Ectodermal cell (in vitro differentiated cells): ENCODE results near the gene ABTB1.
"Not testable (repeated sequence)": the region's sequence is repeated elsewhere in the genome, so short reads cannot be mapped to it uniquely, and the experiment has no call there.

Experiments
- H3K27ac ChIP-seq: 2 replicates; pipeline ENCODE4 v1.7.0; 2013; ENCODE audit warnings: mild to moderate bottlenecking, low read depth, low read length; ENCODE audit not compliant: insufficient read depth, poor library complexity, severe bottlenecking
- H3K27me3 ChIP-seq: 2 replicates; pipeline ENCODE4 v1.7.0; 2013; ENCODE audit warnings: mild to moderate bottlenecking, low read length; ENCODE audit not compliant: insufficient read depth, control insufficient read depth, poor library complexity, severe bottlenecking
- H3K36me3 ChIP-seq: one replicate; pipeline ENCODE4 v1.7.0; 2013; ENCODE audit warnings: low read length; ENCODE audit not compliant: control insufficient read depth, insufficient read depth
- H3K4me1 ChIP-seq: one replicate; pipeline ENCODE4 v1.7.0; 2013; ENCODE audit warnings: low read length; ENCODE audit not compliant: control insufficient read depth, insufficient read depth
- H3K4me3 ChIP-seq: 2 replicates; pipeline ENCODE4 v1.7.0; 2013; ENCODE audit warnings: low read depth, low read length, control low read depth; ENCODE audit not compliant: insufficient read depth
- H3K9me3 ChIP-seq: 2 replicates; pipeline ENCODE4 v1.7.0; 2013; ENCODE audit warnings: mild to moderate bottlenecking, low read length, moderate library complexity; ENCODE audit not compliant: control insufficient read depth
- WGBS, 2 experiments: methylation state at CpG; one replicate each; pipeline ENCODE4 v1.1.7; 2013; ENCODE audit warnings: missing lambda C conversion rate in 2 of 2; 5-methylcytosine and 5-hydroxymethylcytosine counted together

ABTB1 gene

DNA sequence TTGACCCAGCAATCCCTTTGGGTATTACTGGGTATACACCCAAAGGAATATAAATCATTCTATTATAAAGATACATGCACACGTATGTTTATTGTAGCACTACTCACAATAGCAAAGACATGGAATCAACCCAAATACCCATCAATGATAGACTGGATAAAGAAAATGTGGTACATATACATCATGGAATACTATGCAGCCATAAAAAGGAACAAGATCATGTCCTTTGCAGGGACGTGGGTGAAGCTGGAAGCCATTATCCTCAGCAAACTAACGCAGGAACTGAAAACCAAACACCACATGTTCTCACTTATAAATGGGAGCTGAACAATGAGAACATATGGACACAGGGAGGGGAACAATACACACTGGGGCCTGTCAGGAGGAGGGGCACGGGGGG is 32.1 kb downstream of the ABTB1 start:
- 85 to 92% methylated on average over 2 to 3 of the region's 4 CpGs for WGBS, 2 experiments
- not testable (repeated sequence) for H3K4me3 ChIP-seq, H3K4me1 ChIP-seq

DNA sequence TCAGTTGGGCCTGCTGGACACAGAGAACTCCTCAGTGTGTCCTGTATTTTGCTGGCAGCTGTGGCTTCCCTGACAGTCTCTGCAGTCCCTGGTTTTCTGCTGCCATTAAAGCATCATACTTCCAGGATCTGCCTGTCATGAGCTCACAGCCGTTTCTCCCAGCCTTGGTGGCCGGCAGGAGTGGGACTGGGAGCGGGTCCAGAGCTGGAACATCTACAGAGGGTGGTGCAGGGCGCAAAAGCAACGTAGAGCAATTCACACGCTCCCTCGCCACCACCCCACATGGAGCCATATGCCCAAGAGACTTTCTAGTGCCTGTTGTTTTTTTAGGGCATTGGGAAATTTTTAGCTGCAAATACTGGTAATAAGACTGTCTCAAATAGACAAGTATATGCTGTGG is 33.6 kb downstream of the ABTB1 start:
- no peak overlapping the region for H3K27ac ChIP-seq
- no peaks in the 10 kb centered on the region for H3K9me3 ChIP-seq
- H3K4me1 ChIP-seq: peaks cover 8% of the 10 kb centered on the region
- WGBS, 2 experiments: 90 to 94% methylated on average over 7 of the region's 7 CpGs
- no peaks in the 10 kb centered on the region for H3K27me3 ChIP-seq
- H3K36me3 ChIP-seq: no peaks in the 10 kb centered on the region
- no peak overlapping the region for H3K4me3 ChIP-seq

More for the DNA sequence above, 32.1 kb downstream of the ABTB1 start:
- not testable (repeated sequence) for H3K27me3 ChIP-seq, H3K27ac ChIP-seq, H3K36me3 ChIP-seq, H3K9me3 ChIP-seq

DNA sequence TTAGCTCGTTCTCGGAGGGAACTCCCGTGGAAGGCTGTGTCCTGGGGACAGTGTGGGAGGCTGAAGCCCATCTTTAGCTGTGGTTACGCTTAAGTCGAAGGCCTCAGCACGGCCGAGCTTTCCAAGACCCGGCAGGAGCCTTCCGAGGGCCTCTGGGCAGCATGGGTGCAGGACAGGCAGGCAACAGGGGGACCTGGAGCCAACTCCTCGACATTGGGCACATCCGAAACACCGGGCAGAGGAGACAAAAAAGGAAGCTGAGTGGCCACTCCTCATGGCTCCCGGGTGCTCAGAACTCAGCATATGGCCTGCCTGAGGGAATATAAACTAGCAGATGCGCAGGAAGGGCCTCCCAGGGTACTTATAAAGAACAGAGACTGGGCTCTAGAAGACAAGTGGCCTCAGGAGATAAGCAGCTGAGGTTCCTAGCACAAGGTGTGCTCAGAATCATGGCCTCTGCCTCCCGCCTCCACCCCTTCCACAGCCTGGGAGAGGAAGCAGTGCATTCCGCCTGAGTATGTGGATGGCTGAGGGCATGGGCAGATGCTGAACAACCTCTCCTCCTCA is 34.1 kb downstream of the ABTB1 start:
- H3K27ac ChIP-seq: no peak overlapping the region
- H3K9me3 ChIP-seq: no peaks in the 10 kb centered on the region
- no peaks in the 10 kb centered on the region for H3K27me3 ChIP-seq
- 91 to 94% methylated on average over 16 of the region's 16 CpGs for WGBS, 2 experiments
- H3K4me1 ChIP-seq: peaks cover 8% of the 10 kb centered on the region
- no peak overlapping the region for H3K4me3 ChIP-seq
- H3K36me3 ChIP-seq: no peaks in the 10 kb centered on the region

DNA sequence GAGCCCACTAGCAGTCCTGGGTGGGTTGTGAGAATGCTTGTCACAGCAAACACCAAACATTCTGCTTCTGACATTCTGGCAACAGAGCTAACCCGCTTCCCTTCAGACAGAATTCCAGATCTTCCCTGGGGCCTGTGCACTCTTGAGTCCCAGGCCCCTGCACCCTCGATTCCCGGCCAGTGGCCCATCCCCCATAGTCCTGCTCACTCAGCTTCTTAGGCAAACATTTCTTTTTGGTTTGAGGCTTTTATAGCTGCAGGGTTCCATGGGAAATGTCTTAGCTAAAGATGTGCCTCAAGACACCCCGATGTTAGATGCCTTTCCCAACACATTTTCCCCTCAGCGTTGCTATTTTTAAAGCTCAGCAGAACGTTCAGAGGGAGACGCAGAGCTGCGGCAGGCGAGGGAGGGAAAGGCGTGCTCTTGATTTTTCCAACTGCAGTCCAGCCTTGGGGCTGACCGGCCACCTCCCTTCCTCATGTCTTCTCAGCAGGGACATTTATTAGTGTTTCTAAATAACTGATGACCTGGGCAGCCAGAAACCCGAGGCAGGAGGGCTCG is 35.2 kb downstream of the ABTB1 start:
- H3K4me1 ChIP-seq: peaks cover 8% of the 10 kb centered on the region
- no peaks in the 10 kb centered on the region for H3K9me3 ChIP-seq
- no peaks in the 10 kb centered on the region for H3K27me3 ChIP-seq
- no peak overlapping the region for H3K4me3 ChIP-seq
- no peaks in the 10 kb centered on the region for H3K36me3 ChIP-seq
- 67% methylated on average over 13 of the region's 13 CpGs for WGBS, 2 experiments
- H3K27ac ChIP-seq: no peak overlapping the region

DNA sequence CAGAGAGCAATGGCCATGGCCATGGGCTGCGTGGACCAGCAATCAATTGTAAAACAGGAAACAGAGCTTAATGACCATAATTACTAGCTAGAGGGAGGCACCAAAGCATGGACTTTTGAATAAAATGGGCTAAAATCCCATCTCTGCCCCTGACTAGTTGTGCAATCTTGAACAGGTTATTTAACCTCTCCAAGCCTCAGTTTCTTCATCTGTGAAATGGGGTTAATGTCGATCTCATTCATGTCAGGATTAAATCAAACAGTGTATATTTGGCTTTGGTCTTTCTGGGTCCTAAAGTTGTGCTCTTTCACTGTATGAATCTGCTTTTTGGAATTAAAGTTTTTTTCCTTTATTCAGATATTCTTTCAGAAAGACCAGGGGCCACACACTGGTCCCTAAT is 36.1 kb downstream of the ABTB1 start:
- 71 to 94% methylated on average over 1 to 2 of the region's 2 CpGs for WGBS, 2 experiments

DNA sequence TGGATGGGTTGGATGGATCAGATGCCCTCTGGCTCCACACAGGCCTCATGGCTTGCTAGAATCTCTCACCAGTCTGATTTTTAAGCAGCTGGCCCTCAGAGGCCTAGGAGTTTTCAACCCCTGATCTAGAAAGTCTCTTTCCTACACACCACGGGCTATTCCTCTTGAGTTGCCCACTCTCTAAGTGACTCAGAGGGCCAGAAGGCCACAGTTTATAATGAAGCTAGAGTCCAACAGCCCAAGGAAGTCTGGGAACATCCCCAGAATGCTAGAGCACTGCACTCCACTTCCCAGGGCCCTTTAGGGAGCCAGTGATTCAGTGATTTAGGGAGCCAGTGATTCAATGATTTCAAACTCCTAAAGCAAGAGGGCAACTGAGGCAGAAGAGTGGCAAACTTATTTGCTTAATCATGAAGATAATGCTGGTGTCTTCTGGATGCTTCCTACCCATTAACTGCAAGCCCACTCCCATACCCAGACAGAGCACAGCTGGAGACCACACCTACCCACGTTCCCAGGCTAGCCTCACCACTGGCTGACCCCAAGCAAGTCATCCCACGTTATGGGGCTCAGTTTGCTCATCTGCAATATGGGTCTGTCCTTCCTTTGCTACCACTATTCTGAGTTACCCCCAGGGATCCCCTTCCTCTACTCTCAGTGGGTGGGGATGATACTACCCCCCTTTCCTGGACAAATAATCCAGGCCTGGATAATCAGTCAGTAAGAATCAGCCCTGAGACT is 36.7 kb downstream of the ABTB1 start:
- 81 to 82% methylated on average over 3 of the region's 3 CpGs for WGBS, 2 experiments
- no peak overlapping the region for H3K27ac ChIP-seq

More for the DNA sequence above, 36.1 kb downstream of the ABTB1 start:
- Histone ChIP-seq H3K4me1 (peaks cover 8% of the 10 kb centered on the region), H3K27me3 (no peaks in the 10 kb centered on the region), H3K36me3 (no peaks in the 10 kb centered on the region), H3K4me3 (no peak overlapping the region), H3K27ac (no peak overlapping the region), H3K9me3 (no peaks in the 10 kb centered on the region)

DNA sequence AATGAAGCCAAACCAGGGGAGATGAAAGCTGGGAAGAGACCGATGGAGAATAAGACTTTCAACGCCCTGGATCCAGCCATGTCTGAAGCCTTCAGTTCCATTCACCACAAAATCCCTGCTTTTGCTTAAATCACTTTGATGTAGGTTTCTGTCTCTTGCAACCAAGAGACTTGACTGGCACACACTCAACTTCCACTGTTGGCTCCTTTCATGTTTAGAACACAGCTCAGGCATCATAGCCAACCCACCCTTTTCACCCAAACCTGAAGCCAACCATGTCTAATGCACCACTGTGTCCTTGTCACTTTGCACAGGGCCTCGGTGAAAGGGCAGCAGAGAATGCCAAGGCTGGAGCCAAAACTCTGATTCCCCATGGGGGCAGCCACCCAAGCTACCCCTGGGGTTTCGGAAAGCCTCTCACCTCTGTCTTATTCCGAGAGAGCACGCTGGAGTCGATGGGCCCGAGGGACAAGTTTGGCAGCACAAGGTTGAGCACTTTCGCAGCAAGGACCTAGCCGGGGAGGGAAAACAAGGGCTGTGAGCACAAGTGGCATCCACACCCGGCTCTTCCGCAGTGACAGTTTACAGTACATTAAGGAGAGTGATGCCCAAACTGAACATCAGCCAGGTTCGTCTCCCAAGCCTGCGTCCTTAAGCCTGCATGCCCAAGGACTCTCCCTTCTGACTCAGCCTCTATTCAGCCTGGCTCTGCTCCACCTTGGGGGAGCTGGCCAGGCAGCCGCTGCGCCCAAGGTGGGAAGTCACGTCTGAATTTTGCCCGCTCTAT is 37.6 kb downstream of the ABTB1 start:
- Histone ChIP-seq H3K36me3 (no peaks in the 10 kb centered on the region), H3K27ac (no peak overlapping the region)
- WGBS, 2 experiments: 91 to 93% methylated on average over 18 of the region's 18 CpGs

More for the DNA sequence above, 36.7 kb downstream of the ABTB1 start:
- no peaks in the 10 kb centered on the region for H3K9me3 ChIP-seq
- H3K36me3 ChIP-seq: no peaks in the 10 kb centered on the region
- H3K4me1 ChIP-seq: peaks cover 8% of the 10 kb centered on the region
- no peak overlapping the region for H3K4me3 ChIP-seq
- no peaks in the 10 kb centered on the region for H3K27me3 ChIP-seq

DNA sequence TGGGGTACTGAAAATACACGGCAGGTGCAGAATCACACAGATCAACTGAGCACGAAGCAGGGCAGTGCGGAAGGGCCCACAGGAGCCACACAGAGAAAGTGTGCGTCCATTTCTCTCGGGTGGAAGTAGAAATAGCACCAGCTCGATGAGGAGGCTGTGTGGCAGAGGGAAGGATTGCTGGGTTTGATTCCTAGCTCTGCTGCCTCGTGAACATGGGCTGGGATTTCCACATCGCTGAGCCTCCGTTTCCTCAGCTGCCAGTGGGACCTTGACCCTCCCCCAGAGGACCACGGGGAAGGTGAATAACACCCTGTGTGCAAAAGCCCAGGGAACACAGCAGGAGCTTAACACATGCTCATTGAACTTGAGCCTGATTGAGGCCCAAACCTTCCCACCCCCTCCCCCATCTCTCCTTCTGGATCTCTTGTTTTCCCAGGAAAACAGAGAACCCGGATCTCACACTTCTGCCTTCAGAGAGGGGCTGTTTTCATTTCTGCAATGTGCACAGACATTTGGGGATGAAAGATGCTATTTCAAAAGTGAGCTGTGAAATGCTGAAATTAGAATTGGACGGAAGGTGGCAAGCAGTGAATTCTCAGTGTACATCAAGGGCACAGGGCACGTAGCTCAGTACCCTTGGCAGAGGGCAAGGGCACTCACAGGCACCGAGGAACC is 38.4 kb downstream of the ABTB1 start:
- WGBS, 2 experiments: 81 to 83% methylated on average over 14 of the region's 14 CpGs

More for the DNA sequence above, 37.6 kb downstream of the ABTB1 start:
- Histone ChIP-seq H3K9me3 (no peaks in the 10 kb centered on the region), H3K27me3 (no peaks in the 10 kb centered on the region), H3K4me3 (no peak overlapping the region), H3K4me1 (peaks cover 8% of the 10 kb centered on the region)

DNA sequence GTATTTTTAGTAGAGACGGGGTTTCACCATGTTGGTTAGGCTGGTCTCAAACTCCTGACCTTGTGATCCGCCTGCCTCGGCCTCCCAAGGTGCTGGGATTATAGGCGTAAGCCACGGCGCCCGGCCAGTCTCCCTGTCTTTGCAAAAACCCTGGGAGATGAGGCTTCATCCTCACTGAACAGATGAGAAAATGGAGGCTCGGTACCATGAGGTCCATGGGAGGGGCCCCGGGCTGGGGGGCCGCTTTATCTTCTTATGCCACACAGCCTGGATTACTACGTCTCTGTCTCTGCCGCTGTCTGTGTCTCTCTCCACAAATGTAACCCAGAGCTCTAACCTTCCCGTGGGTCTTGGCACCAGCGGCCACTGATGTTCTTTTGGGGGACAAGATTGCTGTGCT is 39.1 kb downstream of the ABTB1 start:
- H3K36me3 ChIP-seq: no peaks in the 10 kb centered on the region
- no peaks in the 10 kb centered on the region for H3K9me3 ChIP-seq
- H3K4me3 ChIP-seq: no peak overlapping the region
- H3K27ac ChIP-seq: no peak overlapping the region
- no peaks in the 10 kb centered on the region for H3K27me3 ChIP-seq
- 89 to 94% methylated on average over 14 of the region's 14 CpGs for WGBS, 2 experiments
- peaks cover 8% of the 10 kb centered on the region for H3K4me1 ChIP-seq

More for the DNA sequence above, 38.4 kb downstream of the ABTB1 start:
- H3K36me3 ChIP-seq: no peaks in the 10 kb centered on the region
- no peaks in the 10 kb centered on the region for H3K27me3 ChIP-seq
- peaks cover 8% of the 10 kb centered on the region for H3K4me1 ChIP-seq
- no peaks in the 10 kb centered on the region for H3K9me3 ChIP-seq
- no peak overlapping the region for H3K27ac ChIP-seq
- H3K4me3 ChIP-seq: no peak overlapping the region
